Measurements from ENCODE around the gene TTC7B.

Gene TTC7B

DNA sequence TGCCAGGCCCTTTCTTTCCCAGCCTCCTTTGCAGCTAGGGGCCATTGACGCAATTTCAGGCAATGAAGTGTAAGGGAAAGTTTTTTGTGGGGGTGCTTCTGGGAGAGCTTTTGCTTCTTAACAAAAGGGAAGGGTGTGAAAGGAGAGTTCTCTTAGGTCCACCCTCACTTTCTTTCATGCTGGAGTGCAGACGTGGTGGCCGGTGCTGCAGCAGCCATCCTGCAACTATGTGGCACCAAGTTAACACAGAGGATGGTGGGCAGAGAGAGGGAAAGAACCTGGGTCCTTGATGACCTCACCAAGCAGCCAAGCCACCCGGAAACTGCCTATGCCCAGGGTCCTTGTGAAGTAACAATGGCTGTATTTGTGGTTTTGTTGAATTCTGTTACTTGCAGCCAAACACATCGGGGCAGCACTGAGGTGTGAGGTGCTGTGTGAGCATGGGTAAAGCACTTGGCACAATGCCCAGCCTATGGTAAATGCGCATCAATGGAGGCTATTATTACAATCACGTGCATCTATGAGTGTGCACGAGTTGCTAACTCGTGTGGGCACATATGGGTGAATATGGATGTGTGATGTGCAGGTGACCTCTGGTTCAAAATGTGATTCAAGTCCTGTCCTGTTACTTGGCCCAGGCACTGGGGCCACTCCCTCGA lies 296.8 kb downstream of the TTC7B start:
- DNase-seq: no peak

DNA sequence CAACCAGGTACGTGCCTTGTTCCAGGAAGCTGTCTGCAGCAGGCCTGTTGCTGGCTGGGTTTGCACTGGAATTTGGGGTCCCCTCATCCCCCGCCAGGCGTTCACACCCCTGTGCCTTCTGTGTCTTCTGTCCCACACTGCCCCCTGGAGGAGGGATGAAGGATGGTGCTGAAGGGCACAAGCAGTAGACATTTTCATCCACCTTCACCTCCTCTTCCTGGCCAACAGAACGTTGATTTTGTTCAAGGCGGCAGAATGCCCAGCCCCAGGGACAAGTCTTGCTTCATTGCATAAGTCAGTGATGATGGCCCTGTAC lies 297.3 kb downstream of the TTC7B start:
- no peak for DNase-seq

DNA sequence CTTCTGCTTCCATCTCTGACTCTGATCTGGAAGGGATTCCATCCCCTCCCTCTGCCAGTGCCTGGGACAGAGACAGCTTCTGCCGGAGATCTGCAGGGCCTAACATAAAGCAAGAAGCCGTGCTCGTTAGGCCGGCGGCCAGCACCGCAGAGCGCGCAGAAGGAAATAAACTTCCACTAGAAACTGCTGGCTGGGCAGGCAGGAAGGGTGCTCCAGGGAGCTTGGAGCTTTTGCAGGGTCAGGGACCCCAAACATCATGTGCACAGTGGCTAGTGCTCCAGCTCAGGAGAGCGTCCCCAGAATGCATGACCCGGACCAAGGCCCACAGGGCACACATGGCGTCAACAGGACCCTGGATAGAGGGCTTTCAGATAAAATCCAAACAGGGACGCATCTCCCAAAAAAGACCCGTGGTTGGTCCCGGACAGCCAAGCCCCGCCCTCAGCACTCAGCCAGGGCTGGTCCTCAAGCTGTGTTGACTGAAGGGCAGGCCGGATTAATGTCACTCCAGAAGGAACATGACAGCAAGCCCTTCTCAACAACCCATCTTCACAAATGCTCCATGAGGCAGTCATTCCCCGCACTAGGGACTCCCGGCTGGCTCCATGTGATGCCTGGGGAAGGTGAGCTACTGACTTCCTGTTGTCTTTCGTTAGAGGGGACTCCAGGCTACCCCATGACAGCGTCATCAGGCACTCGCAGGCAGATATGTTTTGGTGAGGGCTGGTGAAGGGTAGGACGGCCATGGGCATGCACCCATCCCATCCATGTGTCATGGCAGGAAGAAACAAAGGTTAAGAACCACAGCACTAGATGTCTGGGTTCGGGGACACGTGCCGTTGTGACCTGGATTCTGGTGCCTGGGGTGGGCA lies 297.9 kb downstream of the TTC7B start:
- no peak for DNase-seq

DNA sequence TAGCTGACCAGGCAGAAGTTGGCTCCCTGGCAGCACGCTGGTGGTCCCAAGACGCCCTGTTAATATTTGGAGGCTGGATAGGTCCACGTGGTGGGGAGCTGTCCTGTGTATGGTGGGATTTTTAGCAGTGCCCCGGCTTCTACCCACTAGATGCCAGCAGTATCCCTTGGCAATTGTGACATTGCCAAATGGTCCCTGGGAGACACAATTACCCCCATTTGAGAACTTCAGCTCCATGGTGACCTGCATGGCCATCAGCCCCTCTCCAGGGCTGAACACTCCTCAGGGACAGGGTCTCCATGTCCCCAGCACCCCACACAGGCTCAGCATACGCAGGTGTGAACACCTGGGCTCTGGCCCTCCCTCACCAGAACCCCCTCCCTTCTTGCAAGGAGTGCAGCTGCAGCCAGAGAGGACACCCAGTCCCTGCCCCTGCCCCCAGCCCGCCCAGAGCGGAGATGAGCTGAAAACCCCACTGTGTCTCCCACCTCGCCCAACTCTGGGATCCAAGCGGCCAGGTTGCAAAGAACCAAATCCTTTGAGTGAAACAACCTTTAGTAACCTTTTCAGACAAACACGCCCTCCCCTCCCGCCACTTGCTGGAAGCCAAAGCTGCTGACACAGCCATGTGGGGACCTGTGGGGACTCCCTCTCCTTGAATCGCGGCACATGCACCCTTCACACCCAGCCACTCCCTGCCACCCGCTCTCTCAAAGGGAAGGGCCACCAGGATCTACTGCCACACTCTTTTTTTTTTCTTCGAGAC lies 299.0 kb downstream of the TTC7B start:
- no peak for DNase-seq

DNA sequence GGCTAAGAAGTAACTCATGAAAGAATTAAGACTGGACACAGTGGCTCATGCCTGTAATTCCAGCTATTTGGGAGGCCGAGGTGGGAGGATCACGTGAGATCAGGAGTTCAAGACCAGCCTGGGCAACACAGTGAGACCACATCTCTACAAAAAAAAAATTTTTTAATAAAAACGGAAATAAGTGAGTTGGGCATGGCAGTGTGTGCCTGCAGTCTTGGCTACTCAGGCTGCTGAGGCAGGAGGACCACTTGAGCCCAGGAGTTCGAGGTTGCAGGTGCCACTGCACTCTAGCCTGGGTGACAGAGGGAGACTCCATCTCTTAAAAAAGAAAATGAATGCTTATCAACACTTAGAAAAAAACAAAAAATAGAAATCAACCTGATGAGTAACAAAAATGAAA lies 301.7 kb downstream of the TTC7B start:
- no peak for DNase-seq

DNA sequence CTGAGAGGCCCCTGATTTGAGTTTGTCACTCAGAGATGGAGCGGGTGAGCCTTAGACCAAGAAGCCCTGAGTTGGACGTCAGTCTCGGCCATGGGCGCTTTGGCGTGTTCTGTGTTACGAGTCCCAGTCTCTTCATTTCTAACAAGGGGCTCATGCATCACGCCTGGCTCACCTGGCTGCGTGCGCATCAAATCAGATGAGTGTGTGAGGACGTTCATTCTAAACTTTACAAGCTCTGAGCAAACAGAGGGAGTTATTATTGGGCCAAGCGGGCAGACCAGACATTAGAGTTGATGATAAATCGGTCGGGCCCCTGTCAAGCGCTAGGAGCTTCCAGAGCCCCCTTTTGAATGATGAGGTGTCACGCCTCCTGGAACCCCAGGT lies 302.2 kb downstream of the TTC7B start:
- no peak for DNase-seq

DNA sequence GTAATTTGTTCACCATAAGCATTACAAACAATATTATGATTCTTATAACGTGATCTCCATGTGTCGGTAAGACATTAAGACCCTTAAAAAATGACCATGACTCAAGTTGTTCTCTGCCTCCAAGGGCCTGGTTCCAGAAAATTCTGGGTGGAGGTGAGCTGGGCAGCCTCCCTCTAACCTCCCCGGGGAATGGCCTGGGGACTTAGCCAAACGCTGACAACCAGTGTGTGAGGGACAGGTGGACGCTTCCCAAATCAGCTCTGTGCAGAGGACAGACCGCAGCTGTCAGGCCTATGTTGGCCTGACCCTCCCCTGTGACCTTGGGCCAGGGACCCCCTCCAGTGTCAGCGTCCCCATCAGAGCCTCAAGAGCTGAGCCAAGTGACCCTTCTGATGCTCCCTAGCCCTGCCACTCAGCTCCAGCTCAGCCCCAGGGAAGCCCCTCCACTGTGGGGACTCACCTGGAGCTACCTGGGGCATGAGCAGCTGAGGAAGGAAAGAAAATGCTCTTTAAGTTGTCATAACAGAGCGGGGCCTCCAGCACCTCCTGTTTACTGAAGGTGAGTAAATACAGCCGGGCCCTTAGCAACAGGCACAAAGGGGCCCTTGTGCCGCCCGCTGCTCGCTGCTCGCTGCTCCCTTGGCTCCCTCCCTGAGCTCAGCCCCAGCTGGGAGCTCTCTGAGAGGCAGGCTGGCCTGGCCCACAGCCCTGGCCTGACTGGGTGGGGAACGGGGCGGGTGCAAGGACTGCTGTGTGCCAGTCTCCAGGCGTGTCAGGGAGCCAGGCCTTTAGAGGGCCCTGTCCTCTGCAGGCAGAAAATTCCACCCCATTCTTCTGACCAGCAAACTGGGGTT lies 302.8 kb downstream of the TTC7B start:
- no peak for DNase-seq

DNA sequence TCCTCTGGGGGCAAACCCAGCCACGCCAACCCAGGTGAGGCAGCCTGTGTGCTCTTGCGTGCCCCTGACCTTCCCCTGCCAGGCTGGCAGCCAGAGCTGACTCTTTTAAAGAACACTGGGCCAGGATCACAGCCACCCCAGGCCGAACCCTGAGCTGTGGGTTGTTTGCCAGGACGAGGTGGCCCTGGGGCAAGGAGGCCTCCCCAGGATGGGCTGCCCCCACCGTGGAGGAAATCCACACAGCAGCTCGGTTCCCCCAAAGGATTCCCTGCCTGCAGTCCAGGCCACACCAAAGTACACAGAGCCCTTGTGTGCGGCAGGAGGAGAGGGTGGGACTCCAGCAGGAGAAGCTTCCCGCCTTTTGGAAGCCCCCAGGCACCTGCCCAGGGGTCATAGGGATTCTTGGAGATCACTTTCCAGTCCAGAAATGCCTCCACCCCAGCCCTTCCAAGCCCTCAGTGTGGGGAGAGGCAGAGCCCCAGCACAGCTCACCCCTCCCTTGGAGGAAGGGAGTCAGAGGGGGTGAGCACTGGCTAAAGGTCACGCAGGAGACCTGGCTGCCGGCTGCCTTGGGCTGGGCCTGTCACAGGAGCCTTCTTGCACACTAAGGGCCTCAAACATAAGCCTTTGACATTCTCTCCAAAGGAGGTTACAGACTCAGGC lies 303.8 kb downstream of the TTC7B start:
- DNase-seq: no peak

DNA sequence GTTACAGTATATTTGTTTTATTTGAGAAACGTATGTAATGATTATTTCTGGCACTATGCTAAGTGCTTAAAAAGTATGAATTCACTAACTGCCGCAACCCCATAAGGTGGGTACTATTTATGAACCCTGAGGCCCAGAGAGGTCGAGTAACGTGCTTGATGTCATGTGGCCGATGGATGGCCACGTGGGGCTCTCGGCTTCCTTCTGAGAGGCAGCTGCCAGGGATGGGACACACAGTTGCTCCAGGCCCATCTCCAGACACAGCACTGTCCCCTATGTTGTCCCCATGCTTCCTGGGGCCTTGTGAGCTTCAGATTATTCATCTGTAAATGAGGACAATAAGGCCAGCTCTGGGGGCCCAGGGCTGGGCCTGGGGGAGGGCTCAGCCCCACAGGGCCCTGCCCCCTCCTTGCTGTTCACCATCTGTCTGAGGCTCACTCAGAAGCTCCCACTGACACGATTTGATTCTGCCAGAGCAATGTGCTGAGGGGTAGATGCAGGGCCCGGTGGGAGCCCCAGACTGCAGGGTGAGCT lies 304.4 kb downstream of the TTC7B start:
- DNase-seq: no peak

DNA sequence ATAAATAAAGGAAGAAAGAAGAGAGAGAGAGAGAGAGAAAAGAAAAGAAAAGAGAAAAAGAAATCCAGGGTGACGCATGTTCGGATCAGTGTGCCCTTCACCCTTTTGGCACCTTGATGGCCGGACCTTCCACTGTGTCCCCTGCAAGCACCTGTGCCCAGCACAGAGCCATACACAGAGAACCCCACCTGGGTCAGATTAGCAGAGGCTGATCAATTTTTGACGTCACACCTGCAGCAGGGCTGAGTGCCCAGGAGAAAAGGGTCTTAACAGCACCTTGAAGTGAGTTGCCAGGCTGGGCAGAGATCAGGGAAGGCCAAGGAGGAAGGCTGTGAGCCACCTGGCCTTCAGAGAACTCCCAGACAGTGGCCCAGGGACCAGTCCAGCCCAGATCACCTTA lies 305.0 kb downstream of the TTC7B start:
- DNase-seq: no peak

DNA sequence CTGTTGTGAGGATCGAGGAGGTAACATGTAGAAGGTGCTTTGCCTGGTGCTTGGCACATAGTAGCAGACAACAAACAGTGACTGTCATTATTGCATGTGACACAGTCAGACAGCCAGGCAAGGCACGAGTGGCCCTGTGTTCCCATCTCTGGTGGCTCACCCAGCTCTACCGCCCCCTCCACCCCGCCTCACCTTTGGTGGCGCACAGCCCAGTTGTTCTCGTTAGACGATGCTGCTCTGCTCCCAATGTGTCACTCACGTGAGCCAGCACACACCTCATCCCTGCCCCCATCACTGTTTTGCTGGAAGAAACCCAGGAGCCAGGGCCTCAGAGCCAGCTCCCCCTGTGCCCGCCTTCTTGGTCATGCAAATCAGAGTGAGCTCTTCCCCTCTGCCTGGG lies 306.1 kb downstream of the TTC7B start:
- DNase-seq: no peak

DNA sequence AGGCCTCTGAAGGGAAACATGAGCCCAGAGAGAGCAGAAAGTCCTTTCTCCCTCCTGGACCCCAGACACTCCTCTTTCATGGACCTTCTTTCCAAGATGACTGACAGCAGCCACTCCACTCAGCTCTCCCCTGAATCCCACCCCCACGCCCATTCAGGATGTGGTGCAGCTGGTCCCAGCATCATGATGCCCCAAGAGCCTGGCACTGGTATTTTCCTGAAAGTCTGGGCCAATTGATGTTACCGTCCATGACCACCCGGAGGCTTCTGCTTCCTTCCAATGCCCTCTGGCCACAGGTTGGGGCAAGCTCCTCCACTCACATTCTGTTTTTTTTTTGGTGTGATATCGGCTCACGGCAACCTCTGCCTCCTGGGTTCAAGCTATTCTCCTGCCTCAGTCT lies 306.8 kb downstream of the TTC7B start:
- no peak for DNase-seq

DNA sequence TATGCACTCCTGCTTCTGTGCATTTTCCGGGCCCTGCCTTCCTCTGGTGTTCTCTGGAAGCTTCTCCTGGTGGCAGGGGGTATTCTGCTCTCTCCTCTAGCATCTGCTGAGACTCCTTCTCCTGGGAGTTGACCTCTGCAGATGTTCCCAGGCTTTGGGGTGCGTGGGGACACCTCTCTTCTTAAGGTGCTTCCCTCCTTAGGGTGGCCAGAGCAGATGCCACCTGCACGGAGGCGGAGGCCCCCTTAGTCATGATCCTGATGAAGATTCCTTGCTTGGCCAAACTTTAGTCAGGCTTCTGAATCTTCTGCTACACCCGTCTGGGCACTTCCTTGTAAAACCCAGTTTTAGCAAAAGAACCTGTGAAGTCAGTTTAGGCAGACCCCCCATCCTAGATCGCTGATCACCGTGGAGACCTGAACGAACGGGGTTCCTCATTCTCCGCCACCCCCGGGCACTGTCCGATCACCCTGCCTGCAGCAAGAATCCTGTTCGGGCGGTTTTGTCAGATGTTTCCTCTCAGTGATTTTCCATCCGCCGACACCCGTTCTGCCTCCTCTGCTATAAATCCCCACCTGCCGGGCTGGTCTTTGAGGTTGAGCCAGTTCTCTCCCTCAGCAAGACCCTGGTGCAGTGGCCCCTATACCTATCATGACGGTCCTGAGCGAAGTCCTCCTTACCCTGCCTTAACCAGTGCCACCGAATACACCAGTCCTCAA lies 307.5 kb downstream of the TTC7B start:
- DNase-seq: no peak

DNA sequence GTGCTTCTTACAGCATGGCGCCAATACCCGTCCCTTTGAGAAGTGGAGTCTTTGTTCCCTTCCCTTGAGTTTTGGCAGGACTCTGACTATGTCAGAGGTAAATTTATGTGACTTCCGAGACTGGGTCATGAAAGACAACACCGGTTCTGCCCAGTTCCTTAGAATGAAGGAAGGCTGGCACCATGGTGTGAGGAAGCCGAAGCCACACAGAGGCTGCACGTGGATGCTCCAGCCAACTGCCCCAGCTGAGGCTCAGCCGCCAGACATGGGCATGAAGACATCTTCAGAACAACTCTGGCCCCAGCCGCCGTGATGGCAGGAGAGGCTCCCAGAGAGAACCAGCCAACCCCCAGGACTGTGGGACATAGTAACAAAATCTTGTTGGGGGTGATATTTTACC lies 308.2 kb downstream of the TTC7B start:
- no peak for DNase-seq

DNA sequence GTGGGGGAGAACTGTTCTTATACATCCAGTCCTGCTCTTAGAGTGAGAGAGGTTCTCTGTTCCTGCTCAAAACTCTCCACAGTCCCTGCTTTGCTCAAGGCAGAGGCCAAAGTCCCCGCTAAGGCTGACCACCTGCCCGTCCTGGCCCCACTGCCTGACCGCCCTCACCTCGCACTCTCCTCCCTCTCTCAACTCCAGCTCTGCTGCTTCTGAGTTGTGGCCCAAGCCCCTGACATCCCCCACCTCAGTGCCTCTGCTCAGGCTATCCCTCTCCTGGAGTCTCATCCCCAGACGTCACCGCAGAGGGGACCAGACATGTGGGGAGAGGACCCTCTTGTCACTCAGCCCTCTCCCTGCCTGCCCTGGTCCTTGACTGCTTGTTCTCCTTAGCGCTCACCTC lies 308.8 kb downstream of the TTC7B start:
- no peak for DNase-seq

DNA sequence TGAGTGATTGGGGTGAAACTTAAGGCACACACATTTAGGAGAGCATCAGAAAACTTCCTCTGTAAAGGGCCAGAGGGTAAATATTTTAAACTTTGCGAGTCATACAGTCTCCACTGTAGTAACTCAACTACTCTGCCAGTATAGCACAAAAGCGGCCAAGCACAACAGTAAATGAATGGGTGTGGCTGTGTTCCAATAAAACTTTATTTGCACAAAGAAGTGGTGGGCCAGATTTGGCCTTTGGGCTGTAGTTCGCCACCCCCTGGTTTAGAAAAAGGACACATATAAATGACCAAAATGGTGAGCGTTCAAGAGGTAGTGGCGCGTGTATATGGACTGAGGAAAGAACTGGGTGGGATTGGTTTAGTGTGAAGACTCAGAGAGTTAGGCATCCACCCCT lies 309.5 kb downstream of the TTC7B start:
- no peak for DNase-seq

DNA sequence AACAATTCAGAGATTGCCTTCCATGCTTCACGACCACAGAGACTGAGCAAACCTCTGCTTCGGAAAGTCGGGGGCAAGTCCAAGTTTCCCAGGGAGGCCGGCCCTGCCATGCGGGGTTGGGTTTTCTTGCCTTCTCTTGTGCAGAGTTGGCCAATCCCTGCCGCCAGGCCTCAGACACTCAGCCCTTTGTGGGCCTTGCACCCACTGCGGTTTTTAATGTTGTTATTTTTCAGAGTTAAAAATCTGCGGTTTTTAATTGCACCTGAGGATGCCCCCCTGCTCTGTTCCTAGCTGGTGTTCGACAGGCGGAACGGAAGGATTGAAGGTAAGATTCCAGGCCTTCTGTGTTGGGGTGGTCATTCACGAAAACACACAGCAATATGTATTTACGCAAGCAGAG lies 310.7 kb downstream of the TTC7B start:
- no peak for DNase-seq

DNA sequence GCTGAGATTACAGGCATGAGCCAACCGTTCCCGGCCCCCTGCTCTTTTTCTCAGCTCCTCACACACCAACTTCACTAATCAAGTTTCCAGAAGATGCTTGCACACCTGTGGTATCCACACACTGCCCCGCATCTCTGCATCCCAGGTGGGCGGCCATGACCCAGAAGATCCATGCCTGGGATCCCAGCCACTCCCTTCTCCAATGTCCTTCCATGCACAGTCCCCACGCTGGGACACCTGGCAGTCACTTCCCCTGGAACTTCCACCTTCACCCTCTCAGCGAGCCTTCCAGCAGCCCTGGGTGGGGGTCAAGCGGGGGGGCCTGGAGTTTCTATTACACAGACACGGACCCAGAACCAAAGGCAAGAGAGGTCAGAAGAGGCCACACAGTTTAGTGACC lies 311.6 kb downstream of the TTC7B start:
- DNase-seq: no peak

DNA sequence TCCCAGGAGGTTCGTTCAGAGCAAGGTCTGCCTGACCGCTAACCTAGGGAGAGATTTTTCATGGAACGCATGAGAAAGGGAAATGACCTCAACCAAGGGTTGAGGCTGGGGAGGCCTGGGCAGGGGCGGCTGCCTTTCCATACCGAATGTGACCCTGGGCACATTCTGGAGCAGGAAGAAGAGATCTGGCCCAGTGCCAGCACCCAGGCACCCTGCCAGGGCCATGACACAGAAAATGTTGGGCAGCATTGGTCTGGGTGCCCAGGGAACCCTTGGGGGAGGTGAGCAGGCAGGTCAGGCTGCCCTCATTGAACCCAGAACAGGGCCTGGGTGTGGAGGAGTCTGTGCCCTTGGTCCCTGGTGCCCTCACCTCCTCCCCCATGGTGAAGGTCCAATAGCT lies 312.6 kb downstream of the TTC7B start:
- DNase-seq: no peak

DNA sequence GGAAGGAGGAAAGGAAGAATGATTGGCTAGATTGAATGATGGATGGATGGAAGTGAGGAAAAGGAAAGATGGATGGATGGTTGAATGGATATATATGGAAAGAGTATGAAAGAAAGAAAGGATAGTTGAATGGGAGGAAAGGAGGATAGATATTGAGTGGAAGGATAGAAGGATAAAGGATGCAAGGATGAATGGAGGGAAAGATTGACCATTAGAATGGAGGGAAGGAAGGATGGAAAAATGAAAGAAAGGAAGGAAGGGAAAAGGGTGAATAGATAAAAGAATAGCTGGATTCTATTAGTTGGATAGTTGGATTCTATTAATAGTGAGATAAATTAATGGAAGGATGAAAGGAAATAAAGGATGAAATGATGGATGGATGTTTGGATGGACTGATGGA lies 313.5 kb downstream of the TTC7B start:
- DNase-seq: no peak

DNA sequence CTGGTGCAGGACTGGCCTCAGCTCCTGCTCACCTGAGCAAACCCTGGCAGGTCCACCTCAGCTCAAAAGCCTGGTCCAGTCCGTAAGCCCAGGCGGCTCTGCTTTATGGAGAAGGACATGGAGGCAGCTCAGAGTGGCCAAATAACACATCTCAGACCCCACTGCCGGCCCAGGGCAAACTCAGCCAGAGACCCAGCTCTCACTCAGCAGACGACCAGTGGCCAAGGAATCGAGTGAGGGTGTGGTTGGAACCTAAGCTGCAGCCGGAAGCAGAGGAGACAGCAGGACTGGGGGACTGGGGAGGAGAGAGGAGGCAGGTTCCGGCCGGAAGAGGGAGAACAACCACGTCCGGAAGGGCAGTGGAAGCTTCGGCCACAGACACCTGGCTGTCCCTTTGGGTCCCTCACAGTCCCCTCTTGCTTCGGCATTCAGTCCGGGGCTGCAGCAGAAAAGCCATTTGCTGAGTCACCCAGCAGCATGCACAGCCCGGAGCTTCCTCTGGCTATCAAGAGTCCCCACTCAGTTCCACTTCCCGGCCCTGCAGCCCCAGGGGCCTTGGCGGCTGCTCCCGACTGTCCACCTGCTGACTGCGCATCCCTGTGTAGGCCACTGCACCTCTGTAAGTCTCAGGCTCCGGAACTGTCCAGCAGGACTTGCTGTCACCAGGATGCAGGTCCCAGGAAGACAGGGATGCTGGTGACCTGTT lies 315.4 kb downstream of the TTC7B start:
- no peak for DNase-seq

Measured in 8988T (cell line).